PC-9 (cell line): ENCODE data around the gene DDX39B. TPM values are rescaled to one million over a fixed set of nuclear protein-coding genes. Genes with fewer than 3 reads are reported as not detected.

ENCODE experiments used
- BruUV-seq: library from RNA; stranded (reverse); fragments of 400-500 nt; replicated peaks from 2 replicates; lab custom pipeline; 2021; lab: Mats Ljungman, UMichigan
- CTCF ChIA-PET: fragments of 300-600 bp; sonication (Branson Sonifier 250); formaldehyde crosslinking; loops from one replicate; lab custom pipeline; 2022; ENCODE audit warnings: antibody characterized with exemption; lab: Charles Lee
- POLR2A ChIA-PET: fragments of 300-600 bp; sonication (Branson Sonifier 250); formaldehyde crosslinking; loops from one replicate; lab custom pipeline; 2022; ENCODE audit warnings: antibody characterized with exemption; ENCODE audit not compliant: unreplicated experiment; lab: Charles Lee
- DNase-seq, 2 experiments: peaks; one replicate each; pipeline versions ENCODE4 v3.0.0 to v3.0.0-alpha.2; 2015 to 2022; ENCODE audit warnings: mixed read lengths in 1 of 2
- H2AFZ ChIP-seq: fragments of 200-600 bp; sonication (generic); 2 replicates; pipeline ENCODE4 v1.8.1; 2017; ENCODE audit warnings: antibody characterized with exemption
- H3F3A ChIP-seq: fragments of 200-600 bp; sonication (generic); 2 replicates; pipeline ENCODE4 v1.8.1; 2017; ENCODE audit warnings: antibody characterized with exemption, mild to moderate bottlenecking, low read depth; ENCODE audit not compliant: insufficient read depth
- H3K27ac ChIP-seq: fragments of 200-600 bp; sonication (generic); 2 replicates; pipeline ENCODE4 v1.6.1; 2016; ENCODE audit warnings: mixed run types
- H3K27me3 ChIP-seq: fragments of 200-600 bp; sonication (generic); 2 replicates; pipeline ENCODE4 v1.6.1; 2016; ENCODE audit warnings: low read depth, mixed run types; ENCODE audit not compliant: insufficient read depth
- H3K36me3 ChIP-seq: fragments of 200-600 bp; sonication (generic); 2 replicates; pipeline ENCODE4 v1.6.1; 2016; ENCODE audit warnings: low read depth, mixed run types
- H3K4me1 ChIP-seq: fragments of 200-600 bp; sonication (generic); replicated peaks from 2 replicates; pipeline ENCODE4 v1.6.1; 2016; ENCODE audit warnings: mixed run types; ENCODE audit not compliant: insufficient read depth
- H3K4me2 ChIP-seq: fragments of 200-600 bp; sonication (generic); 2 replicates; pipeline ENCODE4 v1.6.1; 2017; ENCODE audit warnings: mixed run types
- H3K4me3 ChIP-seq: fragments of 200-600 bp; sonication (generic); 2 replicates; pipeline ENCODE4 v1.6.1; 2016; ENCODE audit warnings: mixed run types
- H3K79me2 ChIP-seq: fragments of 200-600 bp; sonication (generic); 2 replicates; pipeline ENCODE4 v1.6.1; 2017; ENCODE audit warnings: low read depth, mixed run types
- H3K9me2 ChIP-seq: fragments of 200-600 bp; sonication (generic); 2 replicates; pipeline ENCODE4 v1.8.1; 2017; ENCODE audit warnings: mild to moderate bottlenecking; ENCODE audit not compliant: insufficient read depth
- H3K9me3 ChIP-seq: fragments of 200-600 bp; sonication (generic); 2 replicates; pipeline ENCODE4 v1.8.1; 2016; ENCODE audit warnings: low read depth; ENCODE audit not compliant: insufficient read depth
- H4K20me1 ChIP-seq: fragments of 200-600 bp; sonication (generic); 2 replicates; pipeline ENCODE4 v1.8.1; 2017; ENCODE audit not compliant: insufficient read depth
- CTCF ChIP-seq: fragments of 200-600 bp; sonication (generic); conservative IDR thresholded peaks from 2 replicates; pipeline ENCODE4 v1.6.1; 2017; ENCODE audit warnings: mixed run types, antibody characterized with exemption, mild to moderate bottlenecking, moderate library complexity
- EZH2 ChIP-seq: fragments of 200-600 bp; sonication (generic); IDR thresholded peaks from 2 replicates; pipeline ENCODE4 v1.8.0; 2017; ENCODE audit warnings: antibody characterized with exemption, low read depth
- intact Hi-C: fragments of 100-400 bp; cut with micrococcal nuclease; formaldehyde crosslinking; loops from one replicate; pipeline ENCODE4 v1.10.0; 2022; ENCODE audit not compliant: unreplicated experiment
- total RNA-seq: library from RNA; stranded (reverse); gene quantifications from 2 replicates; pipeline ENCODE4 v1.2.3, GENCODE V29; 2021

DDX39B gene
- total RNA-seq, 1 experiment from 2014 or later, result 383 TPM

DNA sequence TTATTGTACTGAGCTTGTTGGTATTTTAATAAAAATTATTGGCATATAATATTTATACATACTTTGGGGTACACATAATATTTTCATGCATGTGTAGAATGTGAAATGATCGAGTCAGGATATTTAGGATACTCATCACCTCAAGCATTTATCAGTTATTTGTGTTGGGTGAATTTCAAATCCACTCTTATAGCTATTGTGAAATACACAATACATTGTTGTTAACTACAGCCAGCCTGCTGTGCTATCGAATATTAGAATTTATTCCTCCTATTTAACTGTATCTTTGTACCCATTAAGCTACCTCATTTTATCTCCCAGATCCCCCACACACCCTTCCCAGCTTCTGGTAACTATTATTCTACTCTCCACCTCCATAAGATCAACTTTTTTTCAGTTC, 58.4 kb downstream of the DDX39B start:
- no peak overlapping the region for H3K27ac ChIP-seq
- 0 out of 2 replicates have a peak, but pooled peaks cover 8% of the 10 kb centered on the region for H3K4me1 ChIP-seq
- no peak overlapping the region for H2AFZ ChIP-seq
- ChIA-PET POLR2A (no interaction called here), CTCF (no interaction called here)
- H3K4me2 ChIP-seq, result no peak overlapping the region
- TF ChIP-seq CTCF (no peak), EZH2 (no peak)
- BruUV-seq, result no TSS peak
- H3K27me3 ChIP-seq, result peaks cover 3% of the 10 kb centered on the region; the same call in 1 of the 2 replicates
- no peaks in the 10 kb centered on the region for H3K9me2 ChIP-seq
- DNase-seq, result no peak
- H3K79me2 ChIP-seq, result no peaks in the 10 kb centered on the region
- H3K36me3 ChIP-seq, result no peaks in the 10 kb centered on the region
- H4K20me1 ChIP-seq, result no peaks in the 10 kb centered on the region
- intact Hi-C loops, result no loop called here
- no peaks in the 10 kb centered on the region for H3K9me3 ChIP-seq
- no peaks in the 10 kb centered on the region for H3F3A ChIP-seq
- no peak overlapping the region for H3K4me3 ChIP-seq

- no peaks in the 10 kb centered on the region for H4K20me1 ChIP-seq
- H3K9me3 ChIP-seq, result no peaks in the 10 kb centered on the region
- TF ChIP-seq CTCF, result no peak
- TF ChIP-seq EZH2, result no peak
- H3K27me3 ChIP-seq, result peaks cover 3% of the 10 kb centered on the region; the same call in 1 of the 2 replicates
- H3K4me1 ChIP-seq, result 0 out of 2 replicates have a peak, but pooled peaks cover 8% of the 10 kb centered on the region
- H3K36me3 ChIP-seq, result no peaks in the 10 kb centered on the region
- BruUV-seq, result no TSS peak
- H3K27ac ChIP-seq, result no peak overlapping the region
- intact Hi-C loops, result no loop called here
- ChIA-PET CTCF (no interaction called here), POLR2A (no interaction called here)
- H3K9me2 ChIP-seq, result no peaks in the 10 kb centered on the region
- DNase-seq, result no peak
- H2AFZ ChIP-seq, result no peak overlapping the region
- H3K4me2 ChIP-seq, result no peak overlapping the region
- no peaks in the 10 kb centered on the region for H3F3A ChIP-seq
- no peaks in the 10 kb centered on the region for H3K79me2 ChIP-seq
- no peak overlapping the region for H3K4me3 ChIP-seq
These were observed 61.2 kb downstream of the DDX39B start for GRCh38 chr6:31480574-31480973.

Other genes with a start within 250 kb of the DDX39B start
- 137 and 204 TPM in 2 replicates for gene HLA-B, start 184.8 kb downstream of the DDX39B start, total RNA-seq
- 11.8 and 13.5 TPM in 2 replicates for gene MICA, start 138.4 kb downstream of the DDX39B start, total RNA-seq
- 26.7 and 37.8 TPM in 2 replicates for gene MICB, start 43.9 kb downstream of the DDX39B start, total RNA-seq
- not detected in 2 replicates for gene MCCD1, start 13.0 kb downstream of the DDX39B start, total RNA-seq
- 0.55 and 1.8 TPM in 2 replicates for gene ATP6V1G2, start 4.6 kb upstream of the DDX39B start, total RNA-seq
- gene NFKBIL1, start 5.6 kb upstream of the DDX39B start, total RNA-seq, result 26.1 and 38.3 TPM in 2 replicates
- not detected in 2 replicates for gene LTA, start 30.3 kb upstream of the DDX39B start, total RNA-seq
- gene TNF, start 33.6 kb upstream of the DDX39B start, total RNA-seq, result not detected in 2 replicates
- 0.63 TPM in 1 of 2 replicates, not detected in the other for gene LTB, start 40.4 kb upstream of the DDX39B start, total RNA-seq
- gene LST1, start 44.3 kb upstream of the DDX39B start, total RNA-seq, result 1.6 TPM in 2 replicates
- not detected in 2 replicates for gene NCR3, start 51.0 kb upstream of the DDX39B start, total RNA-seq
- gene AIF1, start 73.2 kb upstream of the DDX39B start, total RNA-seq, result not detected in 2 replicates
- gene PRRC2A, start 78.7 kb upstream of the DDX39B start, total RNA-seq, result 182 and 192 TPM in 2 replicates
- 336 and 358 TPM in 2 replicates for gene BAG6, start 110.7 kb upstream of the DDX39B start, total RNA-seq
- 2.7 and 2.9 TPM in 2 replicates for gene APOM, start 113.9 kb upstream of the DDX39B start, total RNA-seq
- gene C6orf47, start 118.8 kb upstream of the DDX39B start, total RNA-seq, result 17.2 and 17.8 TPM in 2 replicates
- gene GPANK1, start 123.0 kb upstream of the DDX39B start, total RNA-seq, result 11.5 and 13.0 TPM in 2 replicates
- 152 and 173 TPM in 2 replicates for gene CSNK2B, start 124.1 kb upstream of the DDX39B start, total RNA-seq
- gene LY6G5B, start 128.0 kb upstream of the DDX39B start, total RNA-seq, result 20.9 and 24.0 TPM in 2 replicates
- gene LY6G5C, start 139.1 kb upstream of the DDX39B start, total RNA-seq, result 2.6 and 3.7 TPM in 2 replicates
- gene ABHD16A, start 161.3 kb upstream of the DDX39B start, total RNA-seq, result 31.3 and 35.2 TPM in 2 replicates
- gene LY6G6F, start 164.9 kb upstream of the DDX39B start, total RNA-seq, result not detected in 2 replicates
- not detected in 2 replicates for gene LY6G6D, start 173.3 kb upstream of the DDX39B start, total RNA-seq
- gene LY6G6C, start 179.7 kb upstream of the DDX39B start, total RNA-seq, result 1.2 and 2.1 TPM in 2 replicates
- 0.43 and 0.59 TPM in 2 replicates for gene MPIG6B, start 181.4 kb upstream of the DDX39B start, total RNA-seq
- 58.3 and 99.6 TPM in 2 replicates for gene DDAH2, start 187.3 kb upstream of the DDX39B start, total RNA-seq
- gene CLIC1, start 194.5 kb upstream of the DDX39B start, total RNA-seq, result 546 and 599 TPM in 2 replicates
- gene MSH5, start 198.0 kb upstream of the DDX39B start, total RNA-seq, result 50.0 and 68.8 TPM in 2 replicates
- 11.1 and 16.9 TPM in 2 replicates for gene SAPCD1, start 220.7 kb upstream of the DDX39B start, total RNA-seq
- 6.0 and 9.6 TPM in 2 replicates for gene VWA7, start 235.3 kb upstream of the DDX39B start, total RNA-seq